Measurements from ENCODE around the gene ABCG5. TPM values are rescaled to one million over a fixed set of nuclear protein-coding genes. Genes with fewer than 3 reads are reported as not detected.

ABCG5 gene
- polyA plus RNA-seq, 1 donor (not counting 4 experiments of a cell fraction or from before 2014, with no cell fraction given): not detected

GRCh38 chr2:43825841-43826240, 12.8 kb downstream of the ABCG5 start:
- FAIRE-seq: no peak
- no peaks in the 10 kb centered on the region for H3K79me2 ChIP-seq (ENCODE audit: control insufficient read depth, insufficient read depth, low read length)
- dilution Hi-C loops (cut with MboI; ENCODE audit: extremely low pct_ligation_motif_present, low sequenced_read_pairs): no loop called here

GRCh38 chr2:43824951-43825493, 13.6 kb downstream of the ABCG5 start:
- Histone ChIP-seq H3K9ac (ENCODE audit: control insufficient read depth, extremely low read depth, insufficient read depth, low read length) (no peak overlapping the region), H3K4me2 (ENCODE audit: control insufficient read depth, extremely low read depth, insufficient read depth, low read depth, low read length) (no peak overlapping the region), H3K4me1 (ENCODE audit: control insufficient read depth, extremely low read depth, insufficient read depth, low read length) (no peaks in the 10 kb centered on the region), H4K20me1 (ENCODE audit: control insufficient read depth, extremely low read depth, insufficient read depth, low read length) (no peaks in the 10 kb centered on the region), H3K4me3 (ENCODE audit: control insufficient read depth in 2 of 3, extremely low read depth in 1 of 3, insufficient read depth in 2 of 3, low read depth in 1 of 3, low read length in 3 of 3) (no peak overlapping the region), H3K36me3 (ENCODE audit: control insufficient read depth in 2 of 2, extremely low read depth in 1 of 2, insufficient read depth in 2 of 2, low read length in 2 of 2) (no peaks in the 10 kb centered on the region), H3K9me1 (ENCODE audit: control insufficient read depth, extremely low read depth, insufficient read depth, low read length) (no peaks in the 10 kb centered on the region), H3K27me3 (ENCODE audit: control insufficient read depth, extremely low read depth, insufficient read depth, low read length) (peaks cover 17% of the 10 kb centered on the region), H3K79me2 (ENCODE audit: control insufficient read depth, insufficient read depth, low read length) (no peaks in the 10 kb centered on the region), H3K27ac (ENCODE audit: control insufficient read depth, insufficient read depth, low read length) (no peak overlapping the region), H3K9me3 (ENCODE audit: control insufficient read depth, low read depth, low read length) (no peaks in the 10 kb centered on the region), H2AFZ (ENCODE audit: control insufficient read depth, low read length) (no peak overlapping the region)
- no peak for DNase-seq (ENCODE audit: low read depth, low spot score)
- no peak for TF ChIP-seq EZH2 (IDR thresholded peaks at IDR 0.05; ENCODE audit: low read length)
- TF ChIP-seq CTCF (optimal IDR thresholded peaks at IDR 0.05 in 1 of 3, IDR thresholded peaks at IDR 0.05 in 1 of 3, conservative IDR thresholded peaks at IDR 0.05 in 1 of 3; ENCODE audit: extremely low read depth in 1 of 3, insufficient read depth in 2 of 3, low read length in 3 of 3): no peak
- FAIRE-seq: no peak
- dilution Hi-C loops (cut with MboI; ENCODE audit: extremely low pct_ligation_motif_present, low sequenced_read_pairs): no loop called here

More at GRCh38 chr2:43825841-43826240, 12.8 kb downstream of the ABCG5 start:
- no peaks in the 10 kb centered on the region for H3K4me1 ChIP-seq (ENCODE audit: control insufficient read depth, extremely low read depth, insufficient read depth, low read length)
- peaks cover 26% of the 10 kb centered on the region for H3K27me3 ChIP-seq (ENCODE audit: control insufficient read depth, extremely low read depth, insufficient read depth, low read length)
- H3K4me3 ChIP-seq (ENCODE audit: control insufficient read depth in 2 of 3, extremely low read depth in 1 of 3, insufficient read depth in 2 of 3, low read depth in 1 of 3, low read length in 3 of 3): no peak overlapping the region
- H2AFZ ChIP-seq (ENCODE audit: control insufficient read depth, low read length): no peak overlapping the region
- H4K20me1 ChIP-seq (ENCODE audit: control insufficient read depth, extremely low read depth, insufficient read depth, low read length): no peaks in the 10 kb centered on the region
- H3K36me3 ChIP-seq (ENCODE audit: control insufficient read depth in 2 of 2, extremely low read depth in 1 of 2, insufficient read depth in 2 of 2, low read length in 2 of 2): no peaks in the 10 kb centered on the region
- TF ChIP-seq EZH2 (IDR thresholded peaks at IDR 0.05; ENCODE audit: low read length) (no peak), CTCF (optimal IDR thresholded peaks at IDR 0.05 in 1 of 3, IDR thresholded peaks at IDR 0.05 in 1 of 3, conservative IDR thresholded peaks at IDR 0.05 in 1 of 3; ENCODE audit: extremely low read depth in 1 of 3, insufficient read depth in 2 of 3, low read length in 3 of 3) (no peak)
- H3K27ac ChIP-seq (ENCODE audit: control insufficient read depth, insufficient read depth, low read length): no peak overlapping the region
- DNase-seq (ENCODE audit: low read depth, low spot score): no peak
- no peak overlapping the region for H3K9ac ChIP-seq (ENCODE audit: control insufficient read depth, extremely low read depth, insufficient read depth, low read length)
- H3K9me1 ChIP-seq (ENCODE audit: control insufficient read depth, extremely low read depth, insufficient read depth, low read length): no peaks in the 10 kb centered on the region
- H3K4me2 ChIP-seq (ENCODE audit: control insufficient read depth, extremely low read depth, insufficient read depth, low read depth, low read length): no peak overlapping the region
- no peaks in the 10 kb centered on the region for H3K9me3 ChIP-seq (ENCODE audit: control insufficient read depth, low read depth, low read length)
